ENCODE measurements around the gene MTCL3.

MTCL3 gene

GRCh38 chr6:127464161-127464880 lies 54.8 kb downstream of the MTCL3 start:
- Mint-ChIP-seq H3K36me3 (ENCODE audit: insufficient read depth) (no peaks in the 10 kb centered on the region), H3K9me3 (ENCODE audit: low read depth) (no peaks in the 10 kb centered on the region), H3K4me1 (ENCODE audit: low read depth) (peaks cover 4% of the 10 kb centered on the region), H3K27me3 (no peaks in the 10 kb centered on the region), H3K27ac (no peak overlapping the region), H3K4me3 (ENCODE audit: low read depth) (no peak overlapping the region)
- TF ChIP-seq CTCF (IDR thresholded peaks at IDR 0.05; ENCODE audit: unreplicated experiment), result no peak
- no peak for DNase-seq (ENCODE audit: low spot score, unreplicated experiment)

GRCh38 chr6:127463056-127463455 lies 56.1 kb downstream of the MTCL3 start:
- Mint-ChIP-seq H3K27ac (no peak overlapping the region), H3K27me3 (no peaks in the 10 kb centered on the region), H3K36me3 (ENCODE audit: insufficient read depth) (no peaks in the 10 kb centered on the region), H3K4me3 (ENCODE audit: low read depth) (no peak overlapping the region), H3K4me1 (ENCODE audit: low read depth) (peaks cover 15% of the 10 kb centered on the region), H3K9me3 (ENCODE audit: low read depth) (no peaks in the 10 kb centered on the region)
- TF ChIP-seq CTCF (IDR thresholded peaks at IDR 0.05; ENCODE audit: unreplicated experiment), result no peak
- DNase-seq (ENCODE audit: low spot score, unreplicated experiment), result no peak

- DNase-seq (ENCODE audit: low spot score, unreplicated experiment), result no peak
These were observed 56.8 kb downstream of the MTCL3 start for GRCh38 chr6:127462376-127462775.

GRCh38 chr6:127460465-127460864 lies 58.7 kb downstream of the MTCL3 start:
- Mint-ChIP-seq H3K36me3 (ENCODE audit: insufficient read depth) (no peaks in the 10 kb centered on the region), H3K9me3 (ENCODE audit: low read depth) (no peaks in the 10 kb centered on the region), H3K4me3 (ENCODE audit: low read depth) (no peak overlapping the region), H3K4me1 (ENCODE audit: low read depth) (peaks cover 17% of the 10 kb centered on the region), H3K27ac (no peak overlapping the region), H3K27me3 (no peaks in the 10 kb centered on the region)
- no peak for DNase-seq (ENCODE audit: low spot score, unreplicated experiment)
- TF ChIP-seq CTCF (IDR thresholded peaks at IDR 0.05; ENCODE audit: unreplicated experiment), result no peak

More at GRCh38 chr6:127462376-127462775, 56.8 kb downstream of the MTCL3 start:
- no peak for TF ChIP-seq CTCF (IDR thresholded peaks at IDR 0.05; ENCODE audit: unreplicated experiment)
- H3K36me3 Mint-ChIP-seq (ENCODE audit: insufficient read depth), result no peaks in the 10 kb centered on the region
- H3K27me3 Mint-ChIP-seq, result no peaks in the 10 kb centered on the region
- H3K4me1 Mint-ChIP-seq (ENCODE audit: low read depth), result peaks cover 15% of the 10 kb centered on the region
- no peak overlapping the region for H3K4me3 Mint-ChIP-seq (ENCODE audit: low read depth)
- no peaks in the 10 kb centered on the region for H3K9me3 Mint-ChIP-seq (ENCODE audit: low read depth)
- H3K27ac Mint-ChIP-seq, result no peak overlapping the region

GRCh38 chr6:127459231-127459641 lies 59.9 kb downstream of the MTCL3 start, which contains the start of gene KIAA0408:
Gene KIAA0408, minus strand, starts transcription at chr6:127459389. Its CDS starts 5,408 bp downstream, at chr6:127453981.
- Mint-ChIP-seq H3K4me1 (ENCODE audit: low read depth) (peaks cover 16% of the 10 kb centered on the region), H3K9me3 (ENCODE audit: low read depth) (no peaks in the 10 kb centered on the region), H3K36me3 (ENCODE audit: insufficient read depth) (no peaks in the 10 kb centered on the region), H3K27ac (peak within 1 kb of the TSS; percentile 38), H3K27me3 (no peaks in the 10 kb centered on the region), H3K4me3 (ENCODE audit: low read depth) (no peak within 1 kb of the TSS)
- no peak for DNase-seq (ENCODE audit: low spot score, unreplicated experiment)
- TF ChIP-seq CTCF (IDR thresholded peaks at IDR 0.05; ENCODE audit: unreplicated experiment), result no peak
